Tibial artery (tissue), 4 donors: ENCODE data around the gene CWC27.
"Not testable (repeated sequence)": the region's sequence is repeated elsewhere in the genome, so short reads cannot be mapped to it uniquely, and the experiment has no call there.

ENCODE experiments used
- DNase-seq, 2 donors: peaks; one replicate each; pipeline ENCODE4 v3.0.0-alpha.2; 2019
- H3K27ac ChIP-seq, 2 donors: fragments of 200-600 bp; sonication (generic) in 1 of 2; 1 replicate in 1 of 2; 2 replicates in 1 of 2; pipeline ENCODE4 v1.5.1; 2018 to 2019; ENCODE audit warnings: mild to moderate bottlenecking in 1 of 2
- H3K27me3 ChIP-seq, 2 donors: fragments of 200-600 bp; sonication (generic) in 1 of 2; one replicate each; pipeline versions ENCODE4 v1.5.1 to v1.6.0; 2016 to 2019
- H3K36me3 ChIP-seq, 3 donors: fragments of 200-600 bp; sonication (generic) in 2 of 3; one replicate each; pipeline ENCODE4 v1.5.1; 2016 to 2019; ENCODE audit warnings: mild to moderate bottlenecking in 2 of 3
- H3K4me1 ChIP-seq, 4 donors: fragments of 200-600 bp; sonication (generic) in 2 of 4; 1 replicate in 3 of 4; 2 replicates in 1 of 4; pipeline ENCODE4 v1.5.1; 2016 to 2019
- H3K4me3 ChIP-seq, 2 donors: fragments of 200-600 bp; sonication (generic) in 1 of 2; 1 replicate in 1 of 2; 2 replicates in 1 of 2; pipeline ENCODE4 v1.5.1; 2018 to 2019; ENCODE audit warnings: mild to moderate bottlenecking in 2 of 2
- H3K9me3 ChIP-seq, 3 donors: fragments of 200-600 bp; sonication (generic) in 1 of 3; one replicate each; pipeline ENCODE4 v1.5.1; 2016 to 2019
- CTCF ChIP-seq, 2 experiments: fragments of 200-600 bp in 1 of 2; fragments of 450-650 bp in 1 of 2; IDR thresholded peaks; one replicate each; pipeline ENCODE4 v1.5.1; 2017 to 2019; ENCODE audit warnings: antibody characterized with exemption in 2 of 2, mild to moderate bottlenecking in 1 of 2, moderate library complexity in 1 of 2
- intact Hi-C: fragments of 100-400 bp; cut with DNase I; formaldehyde crosslinking; loops from one replicate; pipeline ENCODE4 v1.15.0; 2023; ENCODE audit warnings: low total_unique reads

Gene CWC27

GRCh38 chr5:64811050-64811640 is 42.4 kb downstream of the CWC27 start:
- H3K36me3 ChIP-seq, result peaks cover 2 to 29% (median 8%) of the 10 kb centered on the region in 3 donors
- H3K9me3 ChIP-seq, result no peaks in the 10 kb centered on the region
- peak; percentile 63 to 65 for TF ChIP-seq CTCF (IDR thresholded peaks at IDR 0.05)
- H3K4me1 ChIP-seq, result peaks cover 0 to 7% (median 0%) of the 10 kb centered on the region in 4 donors
- no peak for DNase-seq
- H3K27me3 ChIP-seq, result no peaks in the 10 kb centered on the region
- intact Hi-C loops, result loop anchor here (5.0 kb wide), 1 partner anchor 676 kb away; no protein-coding TSS in a partner anchor
- H3K27ac ChIP-seq, result no peak overlapping the region
- H3K4me3 ChIP-seq, result no peak overlapping the region

- intact Hi-C loops, result loop anchor here (5.0 kb wide), 1 partner anchor 673 kb away; no protein-coding TSS in a partner anchor
- peaks cover 4 to 19% (median 8%) of the 10 kb centered on the region in 3 donors for H3K36me3 ChIP-seq
- H3K9me3 ChIP-seq, result no peaks in the 10 kb centered on the region
- no peak overlapping the region for H3K4me3 ChIP-seq
- no peak for TF ChIP-seq CTCF (IDR thresholded peaks at IDR 0.05)
- H3K4me1 ChIP-seq, result peaks cover 0 to 7% (median 0%) of the 10 kb centered on the region in 4 donors
- H3K27me3 ChIP-seq, result no peaks in the 10 kb centered on the region
- H3K27ac ChIP-seq, result no peak overlapping the region
- no peak for DNase-seq
Observed at GRCh38 chr5:64814073-64814472, 45.3 kb downstream of the CWC27 start.

- intact Hi-C loops, result no loop called here
- peaks cover 0 to 12% (median 4%) of the 10 kb centered on the region in 3 donors for H3K36me3 ChIP-seq
- TF ChIP-seq CTCF (IDR thresholded peaks at IDR 0.05), result no peak
- no peak for DNase-seq
- no peaks in the 10 kb centered on the region for H3K9me3 ChIP-seq
- no peak overlapping the region for H3K27ac ChIP-seq
- peaks cover 0 to 5% (median 0%) of the 10 kb centered on the region in 4 donors for H3K4me1 ChIP-seq
- no peak overlapping the region for H3K4me3 ChIP-seq
- H3K27me3 ChIP-seq, result no peaks in the 10 kb centered on the region
Observed at GRCh38 chr5:64818245-64818644, 49.5 kb downstream of the CWC27 start.

GRCh38 chr5:64819345-64819744 is 50.6 kb downstream of the CWC27 start:
- H3K27ac ChIP-seq, H3K4me3 ChIP-seq, H3K9me3 ChIP-seq, H3K27me3 ChIP-seq, H3K4me1 ChIP-seq, H3K36me3 ChIP-seq, DNase-seq, intact Hi-C loops: not testable (repeated sequence)

GRCh38 chr5:64822320-64822719 is 53.6 kb downstream of the CWC27 start:
- no peak for TF ChIP-seq CTCF (IDR thresholded peaks at IDR 0.05)
- H3K27ac ChIP-seq, result no peak overlapping the region

GRCh38 chr5:64826541-64826940 is 57.8 kb downstream of the CWC27 start:
- Histone ChIP-seq H3K27ac (no peak overlapping the region), H3K9me3 (no peaks in the 10 kb centered on the region), H3K4me1 (no peaks in the 10 kb centered on the region), H3K36me3 (peaks cover 0 to 7% (median 0%) of the 10 kb centered on the region in 3 donors), H3K27me3 (no peaks in the 10 kb centered on the region), H3K4me3 (no peak overlapping the region)
- no peak for TF ChIP-seq CTCF (IDR thresholded peaks at IDR 0.05)
- no peak for DNase-seq
- intact Hi-C loops, result loop anchor here (5.0 kb wide), 1 partner anchor 981 kb away; no protein-coding TSS in a partner anchor

More at GRCh38 chr5:64822320-64822719, 53.6 kb downstream of the CWC27 start:
- intact Hi-C loops, result no loop called here
- H3K9me3 ChIP-seq, result no peaks in the 10 kb centered on the region
- H3K4me1 ChIP-seq, result no peaks in the 10 kb centered on the region
- H3K27me3 ChIP-seq, result no peaks in the 10 kb centered on the region
- no peak overlapping the region for H3K4me3 ChIP-seq
- no peak for DNase-seq
- H3K36me3 ChIP-seq, result no peaks in the 10 kb centered on the region
